GM12892 (cell line): Measurements from ENCODE around the gene CUL7.

Experiments
- POLR2A ChIP-seq: IDR thresholded peaks from 2 replicates; pipeline ENCODE4 v1.6.1; 2011; ENCODE audit warnings: low read depth, low read length, control low read depth
- POLR2AphosphoS5 ChIP-seq: IDR thresholded peaks from 2 replicates; pipeline ENCODE4 v1.6.1; 2011; ENCODE audit warnings: low read depth, low read length, control low read depth

DNA sequence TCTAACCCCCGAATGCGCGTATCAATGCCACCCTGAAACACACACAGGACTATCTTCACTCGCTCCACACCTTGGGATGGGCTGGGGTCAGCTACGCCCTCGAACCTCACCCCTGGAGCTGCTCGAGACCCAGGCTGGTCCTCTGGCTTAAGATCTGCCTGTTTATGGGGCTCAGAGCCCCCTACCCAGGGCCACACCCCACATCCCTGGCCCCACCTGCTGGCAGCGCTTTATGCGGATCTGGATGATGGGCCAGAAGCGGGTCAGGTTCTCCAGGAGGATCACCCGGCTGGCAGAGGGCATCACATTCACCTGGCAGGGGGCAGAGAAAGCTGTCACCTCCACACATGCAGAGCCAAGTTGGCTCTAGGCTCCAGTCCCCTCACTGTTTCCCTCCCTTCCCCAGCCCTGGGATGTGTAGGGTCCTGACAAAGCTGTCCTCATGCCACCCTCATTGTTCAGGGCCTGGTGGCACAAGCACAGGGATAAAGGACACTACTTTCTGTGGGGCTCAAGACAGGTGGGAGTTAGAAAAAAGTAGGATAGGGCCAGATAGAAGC lies 8.2 kb downstream of the CUL7 start:
- TF ChIP-seq POLR2A (no peak), POLR2AphosphoS5 (no peak)
